GM19463 (cell line): ENCODE results near the gene CCNY.

Experiments
- ATAC-seq: cut with Tn5 transposase; IDR thresholded peaks from one replicate; pipeline ENCODE4 v1.9.1; 2021; ENCODE audit warnings: mild to moderate bottlenecking, moderate library complexity; ENCODE audit not compliant: unreplicated experiment

The CCNY gene

GRCh38 chr10:35575640-35576039 lies 239.3 kb downstream of the CCNY start:
- ATAC-seq, result no peak

GRCh38 chr10:35576730-35577129 lies 240.4 kb downstream of the CCNY start:
- ATAC-seq, result no peak

GRCh38 chr10:35577926-35578617 lies 241.8 kb downstream of the CCNY start:
- ATAC-seq, result no peak

GRCh38 chr10:35578618-35578956 lies 242.3 kb downstream of the CCNY start:
- ATAC-seq, result no peak

GRCh38 chr10:35579116-35579515 lies 242.8 kb downstream of the CCNY start:
- no peak for ATAC-seq

- no peak for ATAC-seq
Observed at GRCh38 chr10:35579726-35580422, 243.6 kb downstream of the CCNY start.

GRCh38 chr10:35580423-35580770 lies 244.1 kb downstream of the CCNY start:
- no peak for ATAC-seq

- ATAC-seq, result no peak
Observed at GRCh38 chr10:35581655-35582054, 245.3 kb downstream of the CCNY start.

- no peak for ATAC-seq
Observed at GRCh38 chr10:35584946-35585345, 248.6 kb downstream of the CCNY start.

- ATAC-seq, result no peak
Observed at GRCh38 chr10:35585356-35585755, 249.0 kb downstream of the CCNY start.

- no peak for ATAC-seq
Observed at GRCh38 chr10:35585903-35586535, 249.7 kb downstream of the CCNY start.

GRCh38 chr10:35588836-35589235 lies 252.5 kb downstream of the CCNY start:
- ATAC-seq, result no peak

- ATAC-seq, result no peak
Observed at GRCh38 chr10:35592441-35592840, 256.1 kb downstream of the CCNY start.

- ATAC-seq, result no peak
Observed at GRCh38 chr10:35594115-35595079, 258.1 kb downstream of the CCNY start.

- no peak for ATAC-seq
Observed at GRCh38 chr10:35595106-35595505, 258.8 kb downstream of the CCNY start.

GRCh38 chr10:35598379-35598778 lies 262.1 kb downstream of the CCNY start:
- ATAC-seq, result no peak

GRCh38 chr10:35600193-35600592 lies 263.9 kb downstream of the CCNY start:
- ATAC-seq, result no peak

- ATAC-seq, result no peak
Observed at GRCh38 chr10:35605191-35605590, 268.9 kb downstream of the CCNY start, which contains the start of gene GJD4. Gene GJD4, plus strand, starts transcription at chr10:35605341. Its CDS starts 227 bp downstream, at chr10:35605568.

- no peak for ATAC-seq
Observed at GRCh38 chr10:35606430-35606829, 270.1 kb downstream of the CCNY start.

GRCh38 chr10:35607475-35608327 lies 271.4 kb downstream of the CCNY start:
- no peak for ATAC-seq
